ENCODE measurements around the gene UPK1A. TPM values are rescaled to one million over a fixed set of nuclear protein-coding genes. Genes with fewer than 3 reads are reported as not detected.

UPK1A gene
- total and polyA plus RNA-seq, 9 of the 15 experiments (the other 6 are each of a cell fraction or from before 2014, with no cell fraction given) = 0.06 to 0.13 TPM; not detected in 7

- no peak for TF ChIP-seq EP400 (IDR thresholded peaks at IDR 0.05)
- TF ChIP-seq CBX2 (IDR thresholded peaks at IDR 0.05; ENCODE audit: insufficient read depth, low read length, poor library complexity, severe bottlenecking) = no peak
- no peak for TF ChIP-seq ZEB2 (IDR thresholded peaks at IDR 0.05)
- TF ChIP-seq ZNF644 (tag; IDR thresholded peaks at IDR 0.05; ENCODE audit: low read depth) = no peak
- TF ChIP-seq CREB3L1 (IDR thresholded peaks at IDR 0.05; ENCODE audit: borderline replicate concordance, low read depth) = peak; percentile 83; the same call in 1 of the 2 replicates
- TF ChIP-seq NFRKB (IDR thresholded peaks at IDR 0.05; ENCODE audit: low read depth) = no peak
- peak; percentile 31; the same call in 1 of the 2 replicates for TF ChIP-seq FOSL1 (tag; conservative IDR thresholded peaks at IDR 0.05)
- TF ChIP-seq, protein P1, sequence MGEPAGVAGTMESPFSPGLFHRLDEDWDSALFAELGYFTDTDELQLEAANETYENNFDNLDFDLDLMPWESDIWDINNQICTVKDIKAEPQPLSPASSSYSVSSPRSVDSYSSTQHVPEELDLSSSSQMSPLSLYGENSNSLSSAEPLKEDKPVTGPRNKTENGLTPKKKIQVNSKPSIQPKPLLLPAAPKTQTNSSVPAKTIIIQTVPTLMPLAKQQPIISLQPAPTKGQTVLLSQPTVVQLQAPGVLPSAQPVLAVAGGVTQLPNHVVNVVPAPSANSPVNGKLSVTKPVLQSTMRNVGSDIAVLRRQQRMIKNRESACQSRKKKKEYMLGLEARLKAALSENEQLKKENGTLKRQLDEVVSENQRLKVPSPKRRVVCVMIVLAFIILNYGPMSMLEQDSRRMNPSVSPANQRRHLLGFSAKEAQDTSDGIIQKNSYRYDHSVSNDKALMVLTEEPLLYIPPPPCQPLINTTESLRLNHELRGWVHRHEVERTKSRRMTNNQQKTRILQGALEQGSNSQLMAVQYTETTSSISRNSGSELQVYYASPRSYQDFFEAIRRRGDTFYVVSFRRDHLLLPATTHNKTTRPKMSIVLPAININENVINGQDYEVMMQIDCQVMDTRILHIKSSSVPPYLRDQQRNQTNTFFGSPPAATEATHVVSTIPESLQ (CRISPR knock-in tag; IDR thresholded peaks at IDR 0.05) = no peak
- TF ChIP-seq, protein P2, sequence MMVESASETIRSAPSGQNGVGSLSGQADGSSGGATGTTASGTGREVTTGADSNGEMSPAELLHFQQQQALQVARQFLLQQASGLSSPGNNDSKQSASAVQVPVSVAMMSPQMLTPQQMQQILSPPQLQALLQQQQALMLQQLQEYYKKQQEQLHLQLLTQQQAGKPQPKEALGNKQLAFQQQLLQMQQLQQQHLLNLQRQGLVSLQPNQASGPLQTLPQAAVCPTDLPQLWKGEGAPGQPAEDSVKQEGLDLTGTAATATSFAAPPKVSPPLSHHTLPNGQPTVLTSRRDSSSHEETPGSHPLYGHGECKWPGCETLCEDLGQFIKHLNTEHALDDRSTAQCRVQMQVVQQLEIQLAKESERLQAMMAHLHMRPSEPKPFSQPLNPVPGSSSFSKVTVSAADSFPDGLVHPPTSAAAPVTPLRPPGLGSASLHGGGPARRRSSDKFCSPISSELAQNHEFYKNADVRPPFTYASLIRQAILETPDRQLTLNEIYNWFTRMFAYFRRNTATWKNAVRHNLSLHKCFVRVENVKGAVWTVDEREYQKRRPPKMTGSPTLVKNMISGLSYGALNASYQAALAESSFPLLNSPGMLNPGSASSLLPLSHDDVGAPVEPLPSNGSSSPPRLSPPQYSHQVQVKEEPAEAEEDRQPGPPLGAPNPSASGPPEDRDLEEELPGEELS (CRISPR knock-in tag; IDR thresholded peaks at IDR 0.05; ENCODE audit: borderline replicate concordance) = no peak
- no peak for TF ChIP-seq DIDO1 (tag; IDR thresholded peaks at IDR 0.05; ENCODE audit: low read depth)
- no peak for TF ChIP-seq MBD2 (IDR thresholded peaks at IDR 0.05; ENCODE audit: borderline replicate concordance, low read depth)
- TF ChIP-seq NR2C2 (CRISPR knock-in tag; IDR thresholded peaks at IDR 0.05) = no peak
- peak; percentile 92 for TF ChIP-seq NR2C2 (tag; IDR thresholded peaks at IDR 0.05)
- TF ChIP-seq RFX7 (CRISPR knock-in tag; IDR thresholded peaks at IDR 0.05) = no peak
- no peak for TF ChIP-seq ZNF3 (CRISPR knock-in tag; IDR thresholded peaks at IDR 0.05)
- TF ChIP-seq RBFOX2 (IDR thresholded peaks at IDR 0.05; ENCODE audit: low read depth, low read length) = peak; percentile 67
- no peak for TF ChIP-seq HNRNPH1 (optimal IDR thresholded peaks at IDR 0.05; ENCODE audit: low read depth, low read length)
- 0 out of 4 replicates have a peak, but pooled peaks of 1 of the 2 experiments have one; percentile 57 for TF ChIP-seq NONO (IDR thresholded peaks at IDR 0.05; ENCODE audit: low read depth in 2 of 2, low read length in 1 of 2)
- TF ChIP-seq, protein P3, sequence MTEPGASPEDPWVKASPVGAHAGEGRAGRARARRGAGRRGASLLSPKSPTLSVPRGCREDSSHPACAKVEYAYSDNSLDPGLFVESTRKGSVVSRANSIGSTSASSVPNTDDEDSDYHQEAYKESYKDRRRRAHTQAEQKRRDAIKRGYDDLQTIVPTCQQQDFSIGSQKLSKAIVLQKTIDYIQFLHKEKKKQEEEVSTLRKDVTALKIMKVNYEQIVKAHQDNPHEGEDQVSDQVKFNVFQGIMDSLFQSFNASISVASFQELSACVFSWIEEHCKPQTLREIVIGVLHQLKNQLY (CRISPR knock-in tag; conservative IDR thresholded peaks at IDR 0.05) = no peak
These were observed 51.5 kb downstream of the UPK1A start, which contains the start of gene KMT2B (continued) for GRCh38 chr19:35717665-35718344.

All from K562 (cell line).